ENCODE results near the gene APMAP. TPM values are rescaled to one million over a fixed set of nuclear protein-coding genes. Genes with fewer than 3 reads are reported as not detected.
A peak's percentile ranks its signal among the peaks of the same experiment; 100 is the strongest.

Gene APMAP
- total RNA-seq, 1 experiment from 2014 or later, result 67.8 TPM

DNA sequence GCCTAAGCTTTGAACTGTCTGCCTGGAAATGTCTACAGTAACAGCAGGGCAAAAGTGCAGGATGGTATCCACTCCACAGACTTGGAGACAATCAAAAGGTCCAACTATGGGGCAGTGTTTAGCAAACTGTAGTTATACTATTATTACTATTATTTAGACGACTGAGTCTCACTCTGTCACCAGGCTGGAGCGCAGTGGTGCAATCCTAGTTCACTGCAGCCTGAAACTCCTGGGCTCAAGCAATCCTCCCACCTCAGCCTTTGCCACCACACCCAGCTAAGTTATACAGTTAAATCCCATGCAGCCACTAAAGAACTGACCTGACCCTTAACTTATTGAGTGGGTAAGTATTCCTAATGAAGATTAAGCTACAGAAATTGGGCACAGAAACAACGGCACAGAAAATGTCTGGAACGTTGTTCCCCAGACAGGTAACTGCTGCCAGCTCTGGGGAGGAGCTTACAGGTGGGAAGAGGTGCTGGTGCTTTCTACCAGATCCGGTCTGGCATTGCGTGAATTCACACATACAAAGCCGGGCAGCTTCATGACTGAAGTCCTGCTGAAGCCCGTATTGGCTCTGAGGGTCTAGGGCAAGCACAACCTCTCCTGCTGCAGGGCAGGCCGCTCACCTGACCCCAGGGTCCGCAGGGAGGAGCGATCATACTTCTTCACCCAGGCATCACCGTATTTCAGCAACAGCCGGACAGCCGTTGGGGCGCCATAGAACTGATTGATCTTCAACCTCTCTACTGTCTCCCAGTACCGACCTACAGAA is 27.0 kb upstream of the APMAP start:
- Mint-ChIP-seq H3K36me3 (ENCODE audit: insufficient read depth in 1 of 3, low read depth in 3 of 3) (no peaks in the 10 kb centered on the region), H3K9me3 (no peaks in the 10 kb centered on the region), H3K27me3 (ENCODE audit: low read depth) (peaks cover 11% of the 10 kb centered on the region), H3K4me1 (peaks cover 20 to 23% of the 10 kb centered on the region in 2 experiments), H3K27ac (no peak overlapping the region; a peak in 1 of 7 replicates), H3K4me3 (no peak overlapping the region)
- Histone ChIP-seq H3K14ac (ENCODE audit: insufficient read depth, low read length) (peak overlapping the region; percentile 53; the same call in 1 of the 2 replicates), H4K20me1 (ENCODE audit: control insufficient read depth, insufficient read depth, insufficient read length) (no peaks in the 10 kb centered on the region), H3K56ac (ENCODE audit: insufficient read length, low read depth, low read length) (no peak overlapping the region), H3T11ph (ENCODE audit: low read length) (no peak overlapping the region), H3K79me2 (ENCODE audit: insufficient read depth, low read length) (no peaks in the 10 kb centered on the region), H3K79me1 (ENCODE audit: insufficient read depth, low read depth, low read length, poor library complexity, severe bottlenecking) (no peaks in the 10 kb centered on the region), H2BK120ac (ENCODE audit: low read depth, low read length, poor library complexity, severe bottlenecking) (no peak overlapping the region), H3K9me3 (ENCODE audit: control insufficient read depth, low read depth, low read length) (no peaks in the 10 kb centered on the region), H4K91ac (ENCODE audit: insufficient read length, low read depth, low read length) (no peak overlapping the region), H2BK12ac (ENCODE audit: insufficient read length, low read depth, low read length) (no peak overlapping the region), H3K9ac (ENCODE audit: extremely low read depth, insufficient read length, low read length) (no peak overlapping the region), H2BK20ac (ENCODE audit: low read depth, low read length, poor library complexity, severe bottlenecking) (no peak overlapping the region), H3K23ac (ENCODE audit: insufficient read length, low read depth, low read length) (no peak overlapping the region), H3K4ac (ENCODE audit: low read depth, low read length) (no peak overlapping the region), H3K23me2 (ENCODE audit: insufficient read length, low read depth, low read length, poor library complexity, severe bottlenecking) (no peaks in the 10 kb centered on the region), H2BK15ac (ENCODE audit: low read depth, low read length) (no peak overlapping the region), H3K4me1 (ENCODE audit: insufficient read depth, low read length) (no peaks in the 10 kb centered on the region; the same call in 1 of the 2 replicates), H2AK5ac (ENCODE audit: insufficient read length, low read length) (no peak overlapping the region), H3K27ac (ENCODE audit: insufficient read length, low read depth, low read length) (no peak overlapping the region), H4K5ac (ENCODE audit: insufficient read length, low read depth, low read length) (no peak overlapping the region), H3K27me3 (ENCODE audit: insufficient read depth, low read length) (no peaks in the 10 kb centered on the region), H2BK5ac (ENCODE audit: insufficient read length, low read length) (no peak overlapping the region), H2AFZ (ENCODE audit: low read length) (no peak overlapping the region), H3K4me2 (ENCODE audit: insufficient read depth, insufficient read length, low read length) (no peak overlapping the region), H3K18ac (ENCODE audit: insufficient read length, low read depth, low read length) (no peak overlapping the region), H4K8ac (replicated peaks; ENCODE audit: insufficient read length, low read depth, low read length) (no peak overlapping the region)
- no peak for DNase-seq
- WGBS (ENCODE audit: extremely low coverage, insufficient read length, low lambda C conversion rate), result no CpG with 5 or more reads among the region's 16 CpGs
- TF ChIP-seq, protein P1, sequence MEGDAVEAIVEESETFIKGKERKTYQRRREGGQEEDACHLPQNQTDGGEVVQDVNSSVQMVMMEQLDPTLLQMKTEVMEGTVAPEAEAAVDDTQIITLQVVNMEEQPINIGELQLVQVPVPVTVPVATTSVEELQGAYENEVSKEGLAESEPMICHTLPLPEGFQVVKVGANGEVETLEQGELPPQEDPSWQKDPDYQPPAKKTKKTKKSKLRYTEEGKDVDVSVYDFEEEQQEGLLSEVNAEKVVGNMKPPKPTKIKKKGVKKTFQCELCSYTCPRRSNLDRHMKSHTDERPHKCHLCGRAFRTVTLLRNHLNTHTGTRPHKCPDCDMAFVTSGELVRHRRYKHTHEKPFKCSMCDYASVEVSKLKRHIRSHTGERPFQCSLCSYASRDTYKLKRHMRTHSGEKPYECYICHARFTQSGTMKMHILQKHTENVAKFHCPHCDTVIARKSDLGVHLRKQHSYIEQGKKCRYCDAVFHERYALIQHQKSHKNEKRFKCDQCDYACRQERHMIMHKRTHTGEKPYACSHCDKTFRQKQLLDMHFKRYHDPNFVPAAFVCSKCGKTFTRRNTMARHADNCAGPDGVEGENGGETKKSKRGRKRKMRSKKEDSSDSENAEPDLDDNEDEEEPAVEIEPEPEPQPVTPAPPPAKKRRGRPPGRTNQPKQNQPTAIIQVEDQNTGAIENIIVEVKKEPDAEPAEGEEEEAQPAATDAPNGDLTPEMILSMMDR (conservative IDR thresholded peaks at IDR 0.05), result no peak
